ENCODE data around the gene GRIN2C.

Gene GRIN2C

GRCh38 chr17:74803388-74803930, 56.2 kb downstream of the GRIN2C start:
- Histone ChIP-seq H3K9me3 (ENCODE audit: severe bottlenecking) (no peaks in the 10 kb centered on the region), H3K27ac (ENCODE audit: poor library complexity, severe bottlenecking) (no peak overlapping the region), H3K27me3 (ENCODE audit: insufficient read depth, poor library complexity, severe bottlenecking) (no peaks in the 10 kb centered on the region), H3K36me3 (ENCODE audit: low read depth) (no peaks in the 10 kb centered on the region), H3K4me1 (ENCODE audit: insufficient read depth, poor library complexity, severe bottlenecking) (no peaks in the 10 kb centered on the region), H3K4me3 (ENCODE audit: severe bottlenecking) (no peak overlapping the region)
- no peak for ATAC-seq (ENCODE audit: low read depth)
- no peak for DNase-seq (ENCODE audit: low spot score)
- TF ChIP-seq CTCF (IDR thresholded peaks at IDR 0.05; ENCODE audit: poor library complexity, severe bottlenecking), result no peak

- ATAC-seq (ENCODE audit: low read depth) (no peak; the same call in 2 of the 3 replicates), DNase-seq (ENCODE audit: low spot score) (no peak)
- Histone ChIP-seq H3K27me3 (ENCODE audit: insufficient read depth, poor library complexity, severe bottlenecking) (no peaks in the 10 kb centered on the region), H3K9me3 (ENCODE audit: severe bottlenecking) (no peaks in the 10 kb centered on the region), H3K27ac (ENCODE audit: poor library complexity, severe bottlenecking) (no peak overlapping the region), H3K36me3 (ENCODE audit: low read depth) (peaks cover 3% of the 10 kb centered on the region; the same call in 1 of the 2 replicates), H3K4me1 (ENCODE audit: insufficient read depth, poor library complexity, severe bottlenecking) (no peaks in the 10 kb centered on the region), H3K4me3 (ENCODE audit: severe bottlenecking) (no peak overlapping the region)
- no peak for TF ChIP-seq CTCF (IDR thresholded peaks at IDR 0.05; ENCODE audit: poor library complexity, severe bottlenecking)
These were observed 57.8 kb downstream of the GRIN2C start for GRCh38 chr17:74801896-74802295.

GRCh38 chr17:74800531-74800930, 59.2 kb downstream of the GRIN2C start:
- ATAC-seq (ENCODE audit: low read depth) (no peak), DNase-seq (ENCODE audit: low spot score) (no peak)
- Histone ChIP-seq H3K9me3 (ENCODE audit: severe bottlenecking) (no peaks in the 10 kb centered on the region), H3K36me3 (ENCODE audit: low read depth) (peaks cover 5% of the 10 kb centered on the region; the same call in 1 of the 2 replicates), H3K4me3 (ENCODE audit: severe bottlenecking) (no peak overlapping the region), H3K27me3 (ENCODE audit: insufficient read depth, poor library complexity, severe bottlenecking) (no peaks in the 10 kb centered on the region), H3K4me1 (ENCODE audit: insufficient read depth, poor library complexity, severe bottlenecking) (no peaks in the 10 kb centered on the region), H3K27ac (ENCODE audit: poor library complexity, severe bottlenecking) (no peak overlapping the region)
- no peak for TF ChIP-seq CTCF (IDR thresholded peaks at IDR 0.05; ENCODE audit: poor library complexity, severe bottlenecking)

- TF ChIP-seq CTCF (IDR thresholded peaks at IDR 0.05; ENCODE audit: poor library complexity, severe bottlenecking), result no peak
- Histone ChIP-seq H3K9me3 (ENCODE audit: severe bottlenecking) (no peaks in the 10 kb centered on the region), H3K4me3 (ENCODE audit: severe bottlenecking) (no peak overlapping the region), H3K4me1 (ENCODE audit: insufficient read depth, poor library complexity, severe bottlenecking) (no peaks in the 10 kb centered on the region), H3K27ac (ENCODE audit: poor library complexity, severe bottlenecking) (no peak overlapping the region), H3K36me3 (ENCODE audit: low read depth) (peaks cover 12% of the 10 kb centered on the region), H3K27me3 (ENCODE audit: insufficient read depth, poor library complexity, severe bottlenecking) (no peaks in the 10 kb centered on the region)
- ATAC-seq (ENCODE audit: low read depth) (no peak), DNase-seq (ENCODE audit: low spot score) (no peak)
These were observed 60.6 kb downstream of the GRIN2C start for GRCh38 chr17:74799097-74799496.

- DNase-seq (ENCODE audit: low spot score), result no peak
- H3K27me3 ChIP-seq (ENCODE audit: insufficient read depth, poor library complexity, severe bottlenecking), result no peaks in the 10 kb centered on the region
- no peak for ATAC-seq (ENCODE audit: low read depth)
- H3K4me1 ChIP-seq (ENCODE audit: insufficient read depth, poor library complexity, severe bottlenecking), result no peaks in the 10 kb centered on the region
- TF ChIP-seq CTCF (IDR thresholded peaks at IDR 0.05; ENCODE audit: poor library complexity, severe bottlenecking), result no peak
- peaks cover 12% of the 10 kb centered on the region for H3K36me3 ChIP-seq (ENCODE audit: low read depth)
- no peak overlapping the region for H3K27ac ChIP-seq (ENCODE audit: poor library complexity, severe bottlenecking)
- H3K4me3 ChIP-seq (ENCODE audit: severe bottlenecking), result no peak overlapping the region
- no peaks in the 10 kb centered on the region for H3K9me3 ChIP-seq (ENCODE audit: severe bottlenecking)
These were observed 61.4 kb downstream of the GRIN2C start for GRCh38 chr17:74798239-74798707.
